ENCODE measurements around the gene SPG11.

Gene SPG11

DNA sequence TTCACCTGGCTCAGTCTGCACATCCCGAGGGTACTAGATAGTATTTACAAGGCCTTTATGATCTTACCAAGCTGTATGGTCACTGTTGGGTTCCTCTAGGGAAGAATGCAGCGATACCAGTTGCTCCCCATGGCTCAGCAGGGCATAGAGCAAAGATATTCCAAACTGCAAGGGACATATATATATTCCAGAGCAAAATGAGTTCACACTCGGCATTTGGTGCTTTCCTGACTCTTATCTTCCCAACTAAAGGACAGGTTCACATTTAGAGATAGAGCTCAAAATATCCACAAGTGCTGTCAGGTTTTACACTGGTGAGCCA, 3.5 kb upstream of the SPG11 start:
- H3K4me3 ChIP-seq (ENCODE audit: low read length), result no peak overlapping the region
- H3K27me3 ChIP-seq (ENCODE audit: insufficient read depth, low read length), result peaks cover 5% of the 10 kb centered on the region
- H3K9me3 ChIP-seq (ENCODE audit: low read length), result no peaks in the 10 kb centered on the region
- H2AFZ ChIP-seq (ENCODE audit: low read depth, low read length), result no peak overlapping the region
- peaks cover 12% of the 10 kb centered on the region for H3K4me1 ChIP-seq (ENCODE audit: insufficient read depth, low read length)
- no peaks in the 10 kb centered on the region for H3K36me3 ChIP-seq (ENCODE audit: insufficient read depth, low read length)

DNA sequence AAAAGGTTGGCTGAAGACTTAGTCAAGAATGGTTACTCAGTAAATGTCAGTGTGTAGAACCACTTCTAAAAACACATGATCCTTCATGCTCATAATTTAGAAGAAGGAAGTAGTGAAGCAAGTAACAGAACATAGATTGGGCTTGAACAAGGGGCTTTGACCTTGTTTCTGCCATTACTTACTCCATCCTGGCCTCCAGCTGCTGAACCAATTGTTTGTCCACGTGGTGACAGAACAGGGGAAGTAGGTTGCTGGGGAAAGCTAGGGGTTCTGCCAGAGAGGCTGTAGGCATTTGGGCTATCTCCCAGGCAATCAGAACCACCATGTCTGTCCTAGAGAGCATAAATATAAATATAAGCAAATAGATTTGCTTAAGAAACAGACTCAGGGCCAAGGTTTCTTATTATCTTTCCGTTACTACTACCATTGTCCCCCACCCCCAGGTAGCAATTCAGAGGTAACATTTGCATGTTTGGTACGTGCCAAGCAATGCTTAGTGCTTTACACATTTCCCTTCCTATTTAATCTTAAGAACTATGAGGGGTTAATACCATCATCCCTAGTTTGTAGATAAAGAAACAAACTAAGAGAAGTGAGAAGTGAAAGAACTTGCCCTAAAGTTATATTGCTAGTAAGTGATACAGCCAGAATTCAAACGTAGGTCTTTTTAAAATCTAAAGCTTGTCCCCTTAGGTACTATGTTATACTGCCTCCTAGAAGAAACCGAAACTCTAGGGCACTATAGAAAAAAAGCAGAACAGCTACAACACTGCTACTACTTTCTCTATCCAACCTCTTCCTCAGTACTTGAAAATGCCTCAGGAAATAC, 3.0 kb upstream of the SPG11 start:
- H3K4me1 ChIP-seq (ENCODE audit: insufficient read depth, low read length), result peaks cover 16% of the 10 kb centered on the region
- no peaks in the 10 kb centered on the region for H3K9me3 ChIP-seq (ENCODE audit: low read length)
- H2AFZ ChIP-seq (ENCODE audit: low read depth, low read length), result no peak overlapping the region
- H3K27me3 ChIP-seq (ENCODE audit: insufficient read depth, low read length), result peaks cover 5% of the 10 kb centered on the region
- H3K36me3 ChIP-seq (ENCODE audit: insufficient read depth, low read length), result no peaks in the 10 kb centered on the region
- no peak overlapping the region for H3K4me3 ChIP-seq (ENCODE audit: low read length)

DNA sequence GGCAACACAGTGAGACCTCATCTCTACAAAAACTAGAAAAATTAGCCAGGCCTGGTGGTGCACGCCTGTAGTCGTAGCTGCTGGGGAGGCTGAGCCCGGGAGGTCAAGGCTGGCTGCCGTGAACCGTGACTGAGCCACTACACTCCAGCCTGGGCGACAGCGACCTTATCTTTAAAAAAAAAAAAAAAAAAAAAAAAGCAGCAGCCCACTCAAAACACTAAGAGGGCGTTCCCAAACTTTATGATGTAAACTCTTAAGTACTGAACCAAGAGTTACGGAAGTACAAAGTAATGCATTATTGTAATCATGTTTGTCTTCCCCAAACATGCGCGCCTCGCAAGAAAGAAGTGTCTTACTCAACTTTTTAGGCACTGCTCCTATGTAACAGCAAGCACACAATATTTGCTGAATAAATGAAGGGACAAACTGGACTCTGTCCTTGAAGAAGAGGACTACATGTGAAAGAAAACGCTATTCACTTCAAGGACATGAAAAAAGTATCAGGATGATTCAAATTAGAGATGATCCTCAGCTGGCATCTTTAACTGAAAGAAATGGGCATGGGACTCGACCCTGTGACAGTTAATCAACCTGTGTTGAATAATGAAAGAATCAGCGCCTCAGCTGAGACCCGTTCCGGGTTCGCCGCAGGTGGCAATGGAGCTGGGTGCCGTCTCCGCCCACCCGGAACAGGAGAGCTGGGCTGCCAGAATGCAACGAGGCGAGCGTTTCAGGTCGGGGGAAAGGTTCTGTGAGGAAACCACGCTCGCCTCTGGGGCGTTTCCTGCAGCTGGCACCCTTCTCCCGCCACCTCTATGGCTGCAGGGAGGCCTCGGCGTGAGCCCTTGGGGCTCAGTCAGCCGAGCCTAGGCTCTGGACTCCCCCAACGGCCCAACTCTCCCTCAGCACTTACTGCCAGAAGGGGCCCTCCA, 718 bp downstream of the SPG11 start:
- H3K4me3 ChIP-seq (ENCODE audit: low read length), result peak overlapping the region; percentile 85
- H2AFZ ChIP-seq (ENCODE audit: low read depth, low read length), result peak overlapping the region; percentile 46
- peaks cover 16% of the 10 kb centered on the region for H3K4me1 ChIP-seq (ENCODE audit: insufficient read depth, low read length)
- no peaks in the 10 kb centered on the region for H3K27me3 ChIP-seq (ENCODE audit: insufficient read depth, low read length)
- no peaks in the 10 kb centered on the region for H3K9me3 ChIP-seq (ENCODE audit: low read length)
- H3K36me3 ChIP-seq (ENCODE audit: insufficient read depth, low read length), result peaks cover 13% of the 10 kb centered on the region

DNA sequence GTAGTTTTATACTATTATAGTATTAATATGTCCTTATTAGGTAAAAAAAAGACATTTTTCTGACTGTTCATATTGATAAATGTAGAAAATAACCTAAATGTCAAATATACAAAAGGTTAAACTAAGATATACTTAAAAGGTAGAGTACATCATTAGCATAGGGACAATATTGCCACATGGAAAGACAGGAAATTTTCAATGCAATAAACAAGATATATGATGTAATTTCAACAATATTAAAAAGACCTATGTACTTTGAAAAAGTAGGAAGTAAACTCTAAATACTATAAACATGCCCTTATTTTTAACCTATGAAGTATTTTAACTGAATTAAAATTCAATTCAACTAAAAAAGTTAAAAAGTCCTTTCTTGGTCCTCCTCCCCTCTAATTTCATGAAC, 1.9 kb downstream of the SPG11 start:
- Histone ChIP-seq H2AFZ (ENCODE audit: low read depth, low read length) (no peak overlapping the region), H3K36me3 (ENCODE audit: insufficient read depth, low read length) (peaks cover 19% of the 10 kb centered on the region), H3K9me3 (ENCODE audit: low read length) (no peaks in the 10 kb centered on the region), H3K4me1 (ENCODE audit: insufficient read depth, low read length) (peaks cover 16% of the 10 kb centered on the region), H3K27me3 (ENCODE audit: insufficient read depth, low read length) (no peaks in the 10 kb centered on the region), H3K4me3 (ENCODE audit: low read length) (peak overlapping the region; percentile 85)

DNA sequence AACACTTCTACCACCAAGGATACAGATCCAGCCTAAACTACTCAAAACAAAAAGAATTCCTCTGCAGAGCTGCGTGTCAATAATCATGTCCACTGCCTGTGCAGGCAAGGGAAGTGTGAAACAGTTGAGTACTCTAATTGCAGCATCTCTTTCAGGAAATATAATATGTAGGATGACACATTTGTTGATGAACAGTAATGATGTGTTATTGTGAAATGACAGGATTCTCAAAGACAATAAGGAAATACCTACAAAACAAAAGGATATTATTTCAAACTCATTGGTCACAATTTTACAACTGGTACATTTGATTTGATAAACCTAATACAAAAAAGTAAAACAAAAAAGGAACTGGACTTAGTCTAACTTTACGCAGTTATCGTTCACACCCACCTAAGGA, 4.4 kb downstream of the SPG11 start:
- Histone ChIP-seq H3K27me3 (ENCODE audit: insufficient read depth, low read length) (no peaks in the 10 kb centered on the region), H3K4me3 (ENCODE audit: low read length) (no peak overlapping the region), H3K4me1 (ENCODE audit: insufficient read depth, low read length) (peaks cover 16% of the 10 kb centered on the region), H3K9me3 (ENCODE audit: low read length) (no peaks in the 10 kb centered on the region), H3K36me3 (ENCODE audit: insufficient read depth, low read length) (peaks cover 39% of the 10 kb centered on the region), H2AFZ (ENCODE audit: low read depth, low read length) (no peak overlapping the region)

DNA sequence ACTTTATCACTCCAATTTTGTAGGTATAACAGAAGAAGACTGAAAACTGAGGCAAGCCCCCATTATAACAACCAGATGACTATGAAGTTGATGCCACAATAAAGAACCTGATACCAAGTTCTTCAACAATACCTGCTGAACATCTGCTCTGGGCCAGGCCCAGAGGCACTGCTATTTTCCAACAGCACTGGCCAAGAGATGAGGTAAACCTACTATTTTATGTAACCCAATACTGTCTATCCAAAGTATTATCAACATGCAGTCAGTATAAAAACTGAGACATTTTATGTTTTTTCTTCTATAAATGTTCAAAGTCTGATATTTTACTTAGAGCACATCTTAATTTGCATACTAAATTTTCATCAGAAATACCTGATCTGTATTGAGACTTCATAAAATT, 6.1 kb downstream of the SPG11 start:
- no peaks in the 10 kb centered on the region for H3K9me3 ChIP-seq (ENCODE audit: low read length)
- peaks cover 45% of the 10 kb centered on the region for H3K36me3 ChIP-seq (ENCODE audit: insufficient read depth, low read length)
- no peak overlapping the region for H3K4me3 ChIP-seq (ENCODE audit: low read length)
- no peak overlapping the region for H2AFZ ChIP-seq (ENCODE audit: low read depth, low read length)
- H3K27me3 ChIP-seq (ENCODE audit: insufficient read depth, low read length), result no peaks in the 10 kb centered on the region
- H3K4me1 ChIP-seq (ENCODE audit: insufficient read depth, low read length), result peaks cover 8% of the 10 kb centered on the region

DNA sequence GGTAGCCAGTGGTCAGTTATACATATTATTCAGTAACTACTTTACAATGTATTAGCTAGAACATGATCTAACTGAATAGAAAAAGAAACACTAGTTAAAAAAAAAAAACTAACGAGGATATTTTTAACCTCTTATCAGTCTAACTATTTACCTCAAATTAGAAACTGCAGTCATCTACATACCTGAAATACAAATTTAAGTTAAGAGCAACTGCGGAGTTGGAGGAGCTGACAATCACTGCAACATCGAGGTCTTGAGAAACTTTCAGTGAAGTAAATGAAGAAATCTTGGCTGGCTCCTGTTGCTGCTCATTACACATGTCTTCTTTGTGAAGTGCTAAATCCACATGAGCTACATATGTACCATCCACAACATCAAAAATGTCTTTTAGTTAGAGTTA, 6.5 kb downstream of the SPG11 start:
- H3K36me3 ChIP-seq (ENCODE audit: insufficient read depth, low read length), result peaks cover 50% of the 10 kb centered on the region
- no peak overlapping the region for H2AFZ ChIP-seq (ENCODE audit: low read depth, low read length)
- peaks cover 4% of the 10 kb centered on the region for H3K4me1 ChIP-seq (ENCODE audit: insufficient read depth, low read length)
- H3K9me3 ChIP-seq (ENCODE audit: low read length), result no peaks in the 10 kb centered on the region
- H3K27me3 ChIP-seq (ENCODE audit: insufficient read depth, low read length), result no peaks in the 10 kb centered on the region
- no peak overlapping the region for H3K4me3 ChIP-seq (ENCODE audit: low read length)

DNA sequence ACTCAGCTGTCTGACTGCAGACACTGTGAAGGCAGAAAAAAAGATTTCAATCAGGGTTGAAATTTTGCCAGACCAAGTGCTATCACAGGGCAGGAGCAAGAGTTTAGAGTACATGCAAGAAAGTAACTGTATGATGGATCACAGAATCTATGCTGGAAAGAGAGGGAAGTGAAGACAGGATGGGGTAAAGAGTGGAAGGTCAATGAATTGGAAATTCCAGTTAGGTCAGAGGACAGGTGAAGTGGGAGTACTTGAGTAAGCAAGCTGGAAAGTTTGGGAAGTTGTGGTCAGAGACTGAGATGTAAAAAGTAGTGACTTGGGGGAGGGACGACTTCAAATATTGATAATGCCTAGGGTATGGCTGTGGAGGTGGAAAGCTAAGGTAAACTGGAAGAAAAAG, 7.2 kb downstream of the SPG11 start:
- H3K9me3 ChIP-seq (ENCODE audit: low read length), result no peaks in the 10 kb centered on the region
- H3K27me3 ChIP-seq (ENCODE audit: insufficient read depth, low read length), result no peaks in the 10 kb centered on the region
- no peak overlapping the region for H3K4me3 ChIP-seq (ENCODE audit: low read length)
- H3K36me3 ChIP-seq (ENCODE audit: insufficient read depth, low read length), result peaks cover 56% of the 10 kb centered on the region
- no peak overlapping the region for H2AFZ ChIP-seq (ENCODE audit: low read depth, low read length)
- H3K4me1 ChIP-seq (ENCODE audit: insufficient read depth, low read length), result no peaks in the 10 kb centered on the region

DNA sequence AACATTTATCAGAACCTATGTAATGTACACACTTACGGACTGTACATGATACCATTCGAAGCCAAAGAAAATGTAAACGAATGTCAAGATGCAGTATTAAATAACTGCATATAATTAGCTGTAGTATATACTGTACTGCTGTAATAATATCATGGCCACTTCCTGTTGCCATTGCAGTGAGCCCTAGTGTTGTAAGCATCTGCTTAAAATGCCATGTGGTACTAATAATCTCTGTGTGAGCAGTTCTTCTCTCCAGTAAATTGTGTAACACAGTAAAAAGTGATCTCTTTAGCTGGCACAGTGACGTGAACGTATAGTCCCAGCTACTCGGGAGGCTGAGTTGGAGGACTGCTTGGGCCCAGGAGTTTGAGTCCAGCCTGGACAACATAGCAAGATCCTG, 8.6 kb downstream of the SPG11 start:
- Histone ChIP-seq H2AFZ (ENCODE audit: low read depth, low read length) (no peak overlapping the region), H3K27me3 (ENCODE audit: insufficient read depth, low read length) (no peaks in the 10 kb centered on the region), H3K4me1 (ENCODE audit: insufficient read depth, low read length) (no peaks in the 10 kb centered on the region), H3K4me3 (ENCODE audit: low read length) (no peak overlapping the region), H3K36me3 (ENCODE audit: insufficient read depth, low read length) (peaks cover 63% of the 10 kb centered on the region), H3K9me3 (ENCODE audit: low read length) (no peaks in the 10 kb centered on the region)

DNA sequence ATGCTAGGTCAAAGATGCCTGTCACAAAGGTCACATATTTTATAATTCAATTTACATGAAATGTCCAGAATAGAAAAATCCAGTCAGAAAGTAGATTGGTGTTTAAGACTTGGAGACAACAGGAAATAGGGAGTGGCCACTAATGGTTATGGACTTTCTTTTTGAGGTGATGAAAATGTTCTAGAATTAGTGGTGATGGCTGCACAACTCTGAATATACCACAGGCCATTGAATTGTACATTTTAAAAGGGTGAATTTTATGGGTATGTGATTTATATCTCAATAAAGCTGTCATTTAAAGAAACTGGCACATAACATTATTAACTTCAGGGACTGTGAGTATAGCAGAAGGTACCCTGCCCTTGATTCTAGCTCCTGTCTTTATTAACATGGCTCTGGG, 15.8 kb downstream of the SPG11 start:
- Histone ChIP-seq H3K4me3 (ENCODE audit: low read length) (no peak overlapping the region), H3K36me3 (ENCODE audit: insufficient read depth, low read length) (peaks cover 53% of the 10 kb centered on the region), H3K9me3 (ENCODE audit: low read length) (peaks cover 9% of the 10 kb centered on the region), H2AFZ (ENCODE audit: low read depth, low read length) (no peak overlapping the region), H3K4me1 (ENCODE audit: insufficient read depth, low read length) (no peaks in the 10 kb centered on the region), H3K27me3 (ENCODE audit: insufficient read depth, low read length) (no peaks in the 10 kb centered on the region)

DNA sequence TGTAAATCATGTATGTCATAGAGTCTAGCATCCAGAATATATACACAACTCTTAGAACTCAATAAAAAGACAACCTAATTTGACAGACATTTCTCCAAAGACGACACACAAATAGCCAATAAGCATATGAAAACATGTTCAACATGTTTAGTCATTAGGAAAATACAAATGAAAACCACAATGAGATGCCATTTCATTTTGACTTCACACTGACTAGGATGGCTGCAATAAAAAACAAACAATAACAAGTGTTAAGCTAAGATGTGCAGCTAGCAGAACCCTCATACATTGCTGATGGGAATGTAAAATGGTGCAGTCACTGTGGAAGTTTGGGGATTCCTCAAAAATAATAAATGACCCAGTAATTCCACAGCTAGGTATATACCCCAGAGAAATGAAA, 16.4 kb downstream of the SPG11 start:
- Histone ChIP-seq H2AFZ (ENCODE audit: low read depth, low read length) (no peak overlapping the region), H3K27me3 (ENCODE audit: insufficient read depth, low read length) (no peaks in the 10 kb centered on the region), H3K36me3 (ENCODE audit: insufficient read depth, low read length) (peaks cover 49% of the 10 kb centered on the region), H3K4me1 (ENCODE audit: insufficient read depth, low read length) (no peaks in the 10 kb centered on the region), H3K9me3 (ENCODE audit: low read length) (peaks cover 9% of the 10 kb centered on the region), H3K4me3 (ENCODE audit: low read length) (no peak overlapping the region)

DNA sequence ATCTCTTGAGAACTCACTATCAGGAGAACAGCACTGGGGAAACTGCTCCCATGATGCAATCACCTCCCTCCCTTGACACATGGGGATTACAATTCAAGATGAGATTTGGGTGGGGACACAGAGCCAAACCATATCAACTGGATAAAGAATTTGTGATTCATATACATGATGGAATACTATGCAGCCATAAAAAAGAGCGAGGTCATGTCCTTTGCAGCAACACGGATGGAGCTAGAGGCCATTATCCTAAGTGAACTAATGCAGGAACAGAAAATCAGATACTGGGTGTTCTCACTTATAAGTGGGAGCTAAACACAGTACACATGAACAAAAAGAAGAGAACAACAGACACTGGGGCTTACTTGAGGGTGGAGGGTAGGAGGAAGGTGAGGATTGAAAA, 17.0 kb downstream of the SPG11 start:
- no peak overlapping the region for H2AFZ ChIP-seq (ENCODE audit: low read depth, low read length)
- H3K4me1 ChIP-seq (ENCODE audit: insufficient read depth, low read length), result no peaks in the 10 kb centered on the region
- H3K9me3 ChIP-seq (ENCODE audit: low read length), result peaks cover 9% of the 10 kb centered on the region
- no peak overlapping the region for H3K4me3 ChIP-seq (ENCODE audit: low read length)
- peaks cover 48% of the 10 kb centered on the region for H3K36me3 ChIP-seq (ENCODE audit: insufficient read depth, low read length)
- H3K27me3 ChIP-seq (ENCODE audit: insufficient read depth, low read length), result no peaks in the 10 kb centered on the region

DNA sequence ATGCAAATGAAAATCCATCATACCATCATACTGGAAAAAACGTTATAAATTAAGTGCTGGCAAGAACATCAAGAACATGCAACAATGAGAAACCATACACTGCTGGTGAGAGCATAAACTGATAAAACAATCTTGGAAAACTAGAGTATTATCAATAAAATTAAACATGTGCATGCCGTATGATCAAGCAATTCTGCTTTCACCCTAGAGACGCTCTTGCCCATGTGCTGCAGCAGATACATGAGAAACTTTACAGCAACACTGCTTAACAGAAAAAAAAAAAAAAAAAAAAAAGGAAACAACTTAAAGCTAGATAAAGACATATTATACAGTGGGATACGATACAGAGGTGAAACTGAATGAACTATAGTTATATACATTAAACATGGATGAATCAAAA, 21.8 kb downstream of the SPG11 start:
- no peaks in the 10 kb centered on the region for H3K4me1 ChIP-seq (ENCODE audit: insufficient read depth, low read length)
- peaks cover 48% of the 10 kb centered on the region for H3K36me3 ChIP-seq (ENCODE audit: insufficient read depth, low read length)
- no peaks in the 10 kb centered on the region for H3K27me3 ChIP-seq (ENCODE audit: insufficient read depth, low read length)
- peaks cover 15% of the 10 kb centered on the region for H3K9me3 ChIP-seq (ENCODE audit: low read length)
- H2AFZ ChIP-seq (ENCODE audit: low read depth, low read length), result no peak overlapping the region
- H3K4me3 ChIP-seq (ENCODE audit: low read length), result no peak overlapping the region
